ENCODE measurements around the gene GPR143.

- TF ChIP-seq CTCF (IDR thresholded peaks at IDR 0.05) (no peak), POLR2A (IDR thresholded peaks at IDR 0.05) (no peak)
These were observed 20.1 kb downstream of the GPR143 start for GRCh38 chrX:9745417-9746115.

All from lower leg skin (tissue), 3 donors.